Stimulated activated naive CD8-positive, alpha-beta T cell treated with anti-CD3 and anti-CD28 coated beads, Interleukin-15, Interleukin-2, amounts not matched to agents 100 ng/mL and 50 ng/mL, for 24 hours (primary cell): ENCODE measurements around the gene CLIP4.

Experiments used
- H3K27ac Mint-ChIP-seq: one replicate; pipeline ENCODE4 v1.8.0; 2021; ENCODE audit warnings: mild to moderate bottlenecking, mixed read lengths
- H3K27me3 Mint-ChIP-seq: one replicate; pipeline ENCODE4 v1.8.0; 2021; ENCODE audit warnings: mixed read lengths
- H3K36me3 Mint-ChIP-seq: one replicate; pipeline ENCODE4 v1.8.0; 2021; ENCODE audit warnings: low read depth, mixed read lengths
- H3K4me1 Mint-ChIP-seq: one replicate; pipeline ENCODE4 v1.8.0; 2021; ENCODE audit warnings: low read depth, mixed read lengths
- H3K4me3 Mint-ChIP-seq: one replicate; pipeline ENCODE4 v1.8.0; 2021; ENCODE audit warnings: mild to moderate bottlenecking, mixed read lengths
- H3K9me3 Mint-ChIP-seq: one replicate; pipeline ENCODE4 v1.8.0; 2021; ENCODE audit warnings: mixed read lengths

CLIP4 gene

GRCh38 chr2:29113027-29113686 is 2.1 kb upstream of the CLIP4 start:
- peaks cover 26% of the 10 kb centered on the region for H3K4me1 Mint-ChIP-seq
- H3K27ac Mint-ChIP-seq, result no peak overlapping the region
- H3K27me3 Mint-ChIP-seq, result no peaks in the 10 kb centered on the region
- no peaks in the 10 kb centered on the region for H3K9me3 Mint-ChIP-seq
- H3K4me3 Mint-ChIP-seq, result no peak overlapping the region
- H3K36me3 Mint-ChIP-seq, result peaks cover 4% of the 10 kb centered on the region

- Mint-ChIP-seq H3K9me3 (no peaks in the 10 kb centered on the region), H3K36me3 (peaks cover 4% of the 10 kb centered on the region), H3K27me3 (no peaks in the 10 kb centered on the region), H3K4me3 (peak overlapping the region; percentile 77), H3K27ac (no peak overlapping the region), H3K4me1 (peaks cover 31% of the 10 kb centered on the region)
Observed at GRCh38 chr2:29113891-29114321, 1.3 kb upstream of the CLIP4 start.

- Mint-ChIP-seq H3K27me3 (no peaks in the 10 kb centered on the region), H3K4me3 (peak overlapping the region; percentile 77), H3K36me3 (peaks cover 4% of the 10 kb centered on the region), H3K9me3 (no peaks in the 10 kb centered on the region), H3K4me1 (peaks cover 37% of the 10 kb centered on the region), H3K27ac (peak overlapping the region; percentile 86)
Observed at GRCh38 chr2:29114586-29114945, 649 bp upstream of the CLIP4 start.

GRCh38 chr2:29115797-29116781 is 874 bp downstream of the CLIP4 start:
- H3K4me3 Mint-ChIP-seq, result peak overlapping the region; percentile 84
- H3K36me3 Mint-ChIP-seq, result peaks cover 7% of the 10 kb centered on the region
- H3K27ac Mint-ChIP-seq, result peak overlapping the region; percentile 91
- no peaks in the 10 kb centered on the region for H3K27me3 Mint-ChIP-seq
- H3K4me1 Mint-ChIP-seq, result peaks cover 46% of the 10 kb centered on the region
- H3K9me3 Mint-ChIP-seq, result no peaks in the 10 kb centered on the region

GRCh38 chr2:29117636-29118303 is 2.6 kb downstream of the CLIP4 start:
- no peaks in the 10 kb centered on the region for H3K27me3 Mint-ChIP-seq
- peak overlapping the region; percentile 84 for H3K4me3 Mint-ChIP-seq
- no peak overlapping the region for H3K27ac Mint-ChIP-seq
- H3K9me3 Mint-ChIP-seq, result no peaks in the 10 kb centered on the region
- H3K4me1 Mint-ChIP-seq, result peaks cover 46% of the 10 kb centered on the region
- H3K36me3 Mint-ChIP-seq, result peaks cover 22% of the 10 kb centered on the region

- Mint-ChIP-seq H3K27ac (no peak overlapping the region), H3K4me3 (no peak overlapping the region), H3K9me3 (peaks cover 8% of the 10 kb centered on the region), H3K27me3 (no peaks in the 10 kb centered on the region), H3K4me1 (peaks cover 58% of the 10 kb centered on the region), H3K36me3 (peaks cover 36% of the 10 kb centered on the region)
Observed at GRCh38 chr2:29119211-29119610, 4.0 kb downstream of the CLIP4 start.

GRCh38 chr2:29120846-29121245 is 5.6 kb downstream of the CLIP4 start:
- Mint-ChIP-seq H3K9me3 (peaks cover 13% of the 10 kb centered on the region), H3K36me3 (peaks cover 52% of the 10 kb centered on the region), H3K27ac (no peak overlapping the region), H3K4me1 (peaks cover 61% of the 10 kb centered on the region), H3K4me3 (no peak overlapping the region), H3K27me3 (no peaks in the 10 kb centered on the region)

GRCh38 chr2:29123617-29124349 is 8.6 kb downstream of the CLIP4 start:
- Mint-ChIP-seq H3K27ac (peak overlapping the region; percentile 7), H3K9me3 (peaks cover 13% of the 10 kb centered on the region), H3K4me1 (peaks cover 49% of the 10 kb centered on the region), H3K36me3 (peaks cover 63% of the 10 kb centered on the region), H3K27me3 (no peaks in the 10 kb centered on the region), H3K4me3 (no peak overlapping the region)

- Mint-ChIP-seq H3K27ac (no peak overlapping the region), H3K9me3 (peaks cover 13% of the 10 kb centered on the region), H3K4me3 (no peak overlapping the region), H3K4me1 (peaks cover 46% of the 10 kb centered on the region), H3K36me3 (peaks cover 65% of the 10 kb centered on the region), H3K27me3 (no peaks in the 10 kb centered on the region)
Observed at GRCh38 chr2:29124504-29124903, 9.3 kb downstream of the CLIP4 start.

- Mint-ChIP-seq H3K4me1 (peaks cover 33% of the 10 kb centered on the region), H3K4me3 (peak overlapping the region; percentile 54), H3K9me3 (peaks cover 2% of the 10 kb centered on the region), H3K27me3 (no peaks in the 10 kb centered on the region), H3K36me3 (peaks cover 48% of the 10 kb centered on the region), H3K27ac (peak overlapping the region; percentile 52)
Observed at GRCh38 chr2:29129586-29130281, 14.5 kb downstream of the CLIP4 start.

GRCh38 chr2:29130295-29130694 is 15.1 kb downstream of the CLIP4 start:
- H3K27me3 Mint-ChIP-seq, result no peaks in the 10 kb centered on the region
- H3K4me3 Mint-ChIP-seq, result peak overlapping the region; percentile 9
- H3K36me3 Mint-ChIP-seq, result peaks cover 42% of the 10 kb centered on the region
- H3K9me3 Mint-ChIP-seq, result no peaks in the 10 kb centered on the region
- no peak overlapping the region for H3K27ac Mint-ChIP-seq
- peaks cover 30% of the 10 kb centered on the region for H3K4me1 Mint-ChIP-seq

GRCh38 chr2:29134933-29135332 is 19.7 kb downstream of the CLIP4 start:
- H3K9me3 Mint-ChIP-seq, result peaks cover 7% of the 10 kb centered on the region
- H3K36me3 Mint-ChIP-seq, result peaks cover 59% of the 10 kb centered on the region
- H3K27ac Mint-ChIP-seq, result no peak overlapping the region
- no peaks in the 10 kb centered on the region for H3K27me3 Mint-ChIP-seq
- no peak overlapping the region for H3K4me3 Mint-ChIP-seq
- peaks cover 19% of the 10 kb centered on the region for H3K4me1 Mint-ChIP-seq

GRCh38 chr2:29139152-29139551 is 23.9 kb downstream of the CLIP4 start:
- Mint-ChIP-seq H3K4me3 (no peak overlapping the region), H3K36me3 (peaks cover 60% of the 10 kb centered on the region), H3K27me3 (no peaks in the 10 kb centered on the region), H3K4me1 (peaks cover 18% of the 10 kb centered on the region), H3K9me3 (peaks cover 7% of the 10 kb centered on the region), H3K27ac (no peak overlapping the region)

- H3K27me3 Mint-ChIP-seq, result no peaks in the 10 kb centered on the region
- peaks cover 18% of the 10 kb centered on the region for H3K4me1 Mint-ChIP-seq
- no peak overlapping the region for H3K27ac Mint-ChIP-seq
- peaks cover 60% of the 10 kb centered on the region for H3K36me3 Mint-ChIP-seq
- H3K4me3 Mint-ChIP-seq, result no peak overlapping the region
- H3K9me3 Mint-ChIP-seq, result peaks cover 7% of the 10 kb centered on the region
Observed at GRCh38 chr2:29139731-29140130, 24.5 kb downstream of the CLIP4 start.
